Measurements from ENCODE around the gene OR13C3.

The OR13C3 gene

GRCh38 chr9:104494808-104495207, 41.8 kb downstream of the OR13C3 start:
- Mint-ChIP-seq H3K27me3 (ENCODE audit: low read depth) (no peaks in the 10 kb centered on the region), H3K4me3 (no peak overlapping the region), H3K27ac (no peak overlapping the region), H3K9me3 (no peaks in the 10 kb centered on the region), H3K36me3 (ENCODE audit: low read depth) (no peaks in the 10 kb centered on the region), H3K4me1 (no peaks in the 10 kb centered on the region)
- TF ChIP-seq, protein P1, sequence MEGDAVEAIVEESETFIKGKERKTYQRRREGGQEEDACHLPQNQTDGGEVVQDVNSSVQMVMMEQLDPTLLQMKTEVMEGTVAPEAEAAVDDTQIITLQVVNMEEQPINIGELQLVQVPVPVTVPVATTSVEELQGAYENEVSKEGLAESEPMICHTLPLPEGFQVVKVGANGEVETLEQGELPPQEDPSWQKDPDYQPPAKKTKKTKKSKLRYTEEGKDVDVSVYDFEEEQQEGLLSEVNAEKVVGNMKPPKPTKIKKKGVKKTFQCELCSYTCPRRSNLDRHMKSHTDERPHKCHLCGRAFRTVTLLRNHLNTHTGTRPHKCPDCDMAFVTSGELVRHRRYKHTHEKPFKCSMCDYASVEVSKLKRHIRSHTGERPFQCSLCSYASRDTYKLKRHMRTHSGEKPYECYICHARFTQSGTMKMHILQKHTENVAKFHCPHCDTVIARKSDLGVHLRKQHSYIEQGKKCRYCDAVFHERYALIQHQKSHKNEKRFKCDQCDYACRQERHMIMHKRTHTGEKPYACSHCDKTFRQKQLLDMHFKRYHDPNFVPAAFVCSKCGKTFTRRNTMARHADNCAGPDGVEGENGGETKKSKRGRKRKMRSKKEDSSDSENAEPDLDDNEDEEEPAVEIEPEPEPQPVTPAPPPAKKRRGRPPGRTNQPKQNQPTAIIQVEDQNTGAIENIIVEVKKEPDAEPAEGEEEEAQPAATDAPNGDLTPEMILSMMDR (IDR thresholded peaks at IDR 0.05; ENCODE audit: unreplicated experiment in 3 of 3) = peak; percentile 41 to 48 (median 46)

All from nephron (organoid).